Pancreas (tissue), 10 donors: ENCODE data around the gene CCDC106. TPM values are rescaled to one million over a fixed set of nuclear protein-coding genes. Genes with fewer than 3 reads are reported as not detected.

Experiments used
- ATAC-seq, 4 donors: fragments of 200-7000 bp; cut with Tn5 transposase; one replicate each; pipeline versions ENCODE4 v1.8.0 to v1.9.1; 2020; ENCODE audit warnings: mild to moderate bottlenecking in 4 of 4, moderate library complexity in 4 of 4
- DNase-seq, 6 donors: peaks; one replicate each; pipeline ENCODE4 v3.0.0-alpha.2; 2020
- FAIRE-seq: peaks from 2 replicates; lab custom pipeline; 2012; peaks lifted over from hg19 to GRCh38; lab: Jason Lieb, UNC
- H3K27ac ChIP-seq, 4 donors: fragments of 200-600 bp; sonication (generic); 1 replicate in 3 of 4; 2 replicates in 1 of 4; pipeline versions ENCODE4 v1.5.0 to v1.8.0; 2020
- H3K27me3 ChIP-seq, 4 donors: fragments of 200-600 bp; one replicate each; pipeline ENCODE4 v1.8.0; 2021
- H3K36me3 ChIP-seq, 3 donors: fragments of 200-600 bp; sonication (generic) in 1 of 3; one replicate each; pipeline versions ENCODE4 v1.5.0 to v1.8.0; 2020 to 2021
- H3K4me1 ChIP-seq, 3 donors: fragments of 200-600 bp; one replicate each; pipeline ENCODE4 v1.8.0; 2021
- H3K4me3 ChIP-seq, 4 donors: fragments of 200-600 bp; sonication (generic) in 2 of 4; one replicate each; pipeline versions ENCODE4 v1.5.0 to v1.8.0; 2020 to 2021
- H3K9me3 ChIP-seq, 4 donors: fragments of 200-600 bp; one replicate each; pipeline ENCODE4 v1.8.0; 2021
- CTCF ChIP-seq, 4 donors: fragments of 200-600 bp; sonication (generic) in 3 of 4; IDR thresholded peaks; one replicate each; pipeline versions ENCODE4 v1.5.0 to v1.8.0; 2021; ENCODE audit warnings: antibody characterized with exemption in 4 of 4
- WGBS, 2 donors: extraction: QIAGEN DNeasy Blood & Tissue Kit; methylation state at CpG; one replicate each; pipeline ENCODE4 v1.1.7; 2013; 5-methylcytosine and 5-hydroxymethylcytosine counted together
- intact Hi-C, 3 donors: fragments of 100-400 bp; cut with DNase I; formaldehyde crosslinking; loops; one replicate each; pipeline versions ENCODE4 v1.11.1 to v1.14.2; 2022
- polyA plus RNA-seq, 2 donors: library from polyadenylated mRNA; stranded (reverse); fragments of 200-250 nt; gene quantifications; one replicate each; pipeline ENCODE4 v1.2.3, GENCODE V29; 2013
- total RNA-seq, 6 donors: library from RNA; stranded (reverse); fragmentation: NEBNext Ultra II Directional in 4 of 6; extraction: Animal tissue kit (Norgen Biotek cat#: 25700) in 4 of 6; gene quantifications; one replicate each; pipeline versions ENCODE4 v1.2.1 to v1.2.4, GENCODE V29; 2021 to 2023
- donor health status: healthy with polysubstance abuse.
- donor health status: DM: no; HTN: no; CAD: no; lungs with moderate emphysema.
- donor health status: DM: no; HTN: no; CAD: no.
- donor health status: control.
- donor health status: control.
- donor health status: Bipolar disorder and iron deficiency.
- donor health status: DM: yes; HTN: yes; CAD: no.
- donor health status: DM: no; HTN: no; CAD: no.
- donor health status: DM: no; HTN: no; CAD: no.
- donor health status: DM: yes; HTN: yes; CAD: no.

Gene CCDC106
- total and polyA plus RNA-seq, 8 donors, result 3.2 to 22.8 (median 5.4) TPM

GRCh38 chr19:55693336-55693974 is 45.4 kb downstream of the CCDC106 start:
- ATAC-seq (no peak), DNase-seq (peak in 1 of 6 donors; percentile 48), FAIRE-seq (no peak)
- intact Hi-C loops, result loop anchor here in 1 of 3 donors (10.0 kb wide), 1 partner anchor 121 kb away; no protein-coding TSS in a partner anchor
- 95 to 96% methylated on average over 20 of the region's 20 CpGs for WGBS, 2 donors
- no peak overlapping the region for H3K4me3 ChIP-seq
- TF ChIP-seq CTCF (IDR thresholded peaks at IDR 0.05), result no peak
- H3K4me1 ChIP-seq, result no peaks in the 10 kb centered on the region
- no peaks in the 10 kb centered on the region for H3K27me3 ChIP-seq
- H3K36me3 ChIP-seq, result peaks cover 9 to 74% (median 55%) of the 10 kb centered on the region in 3 donors
- no peaks in the 10 kb centered on the region for H3K9me3 ChIP-seq
- H3K27ac ChIP-seq, result no peak overlapping the region

GRCh38 chr19:55694241-55694655 is 46.2 kb downstream of the CCDC106 start:
- ATAC-seq (no peak), DNase-seq (no peak), FAIRE-seq (no peak)
- peaks cover 9 to 68% (median 52%) of the 10 kb centered on the region in 3 donors for H3K36me3 ChIP-seq
- no peak overlapping the region for H3K27ac ChIP-seq
- H3K27me3 ChIP-seq, result no peaks in the 10 kb centered on the region
- no peak for TF ChIP-seq CTCF (IDR thresholded peaks at IDR 0.05)
- H3K9me3 ChIP-seq, result no peaks in the 10 kb centered on the region
- intact Hi-C loops, result loop anchor here in 1 of 3 donors (10.0 kb wide), 1 partner anchor 121 kb away; no protein-coding TSS in a partner anchor
- H3K4me3 ChIP-seq, result no peak overlapping the region
- 90 to 92% methylated on average over 15 of the region's 15 CpGs for whole genome bisulfite sequencing, 2 donors
- H3K4me1 ChIP-seq, result no peaks in the 10 kb centered on the region

- Histone ChIP-seq H3K4me3 (no peak overlapping the region), H3K4me1 (no peaks in the 10 kb centered on the region), H3K9me3 (no peaks in the 10 kb centered on the region), H3K27ac (no peak overlapping the region), H3K36me3 (peaks cover 8 to 65% (median 46%) of the 10 kb centered on the region in 3 donors), H3K27me3 (no peaks in the 10 kb centered on the region)
- no peak for ATAC-seq
- no peak for DNase-seq
- no peak for TF ChIP-seq CTCF (IDR thresholded peaks at IDR 0.05)
- WGBS, 2 donors, result 93 to 94% methylated on average over 37 of the region's 37 CpGs
- intact Hi-C loops, result loop anchor here in 1 of 3 donors (10.0 kb wide), 1 partner anchor 120 kb away; no protein-coding TSS in a partner anchor
- no peak for FAIRE-seq
Measured at GRCh38 chr19:55694656-55695491, 46.9 kb downstream of the CCDC106 start.

GRCh38 chr19:55695511-55696290 is 47.7 kb downstream of the CCDC106 start:
- ATAC-seq (no peak), DNase-seq (no peak), FAIRE-seq (no peak)
- no peak overlapping the region for H3K4me3 ChIP-seq
- no peaks in the 10 kb centered on the region for H3K9me3 ChIP-seq
- H3K27ac ChIP-seq, result no peak overlapping the region
- H3K27me3 ChIP-seq, result no peaks in the 10 kb centered on the region
- intact Hi-C loops, result loop anchor here in 1 of 3 donors (10.0 kb wide), 1 partner anchor 119 kb away; no protein-coding TSS in a partner anchor
- peaks cover 5 to 56% (median 37%) of the 10 kb centered on the region in 3 donors for H3K36me3 ChIP-seq
- 90 to 94% methylated on average over 23 of the region's 23 CpGs for WGBS, 2 donors
- H3K4me1 ChIP-seq, result no peaks in the 10 kb centered on the region
- TF ChIP-seq CTCF (IDR thresholded peaks at IDR 0.05), result no peak
